ENCODE data around the gene GLYATL1.

GLYATL1 gene

GRCh38 chr11:58928691-58929090 lies 10.6 kb upstream of the GLYATL1 start:
- Histone ChIP-seq H3K27ac (no peak overlapping the region), H3K9ac (ENCODE audit: insufficient read length) (no peak overlapping the region), H3K9me3 (ENCODE audit: low read depth, low read length) (no peaks in the 10 kb centered on the region), H3K4me3 (no peak overlapping the region), H3K36me3 (ENCODE audit: insufficient read depth, low read length) (no peaks in the 10 kb centered on the region)
- TF ChIP-seq POLR2AphosphoS5 (IDR thresholded peaks at IDR 0.05; ENCODE audit: borderline replicate concordance, low read depth, low read length) (no peak), EZH2 (IDR thresholded peaks at IDR 0.05) (no peak), FOXP2 (optimal IDR thresholded peaks at IDR 0.05; ENCODE audit: control extremely low read depth, extremely low read length, insufficient read depth) (no peak)
- DNase-seq (ENCODE audit: low read depth, low spot score), result no peak

- no peak overlapping the region for H3K27ac ChIP-seq
- no peak overlapping the region for H3K4me3 ChIP-seq
- H3K9ac ChIP-seq (ENCODE audit: insufficient read length), result no peak overlapping the region
- no peak for TF ChIP-seq FOXP2 (optimal IDR thresholded peaks at IDR 0.05; ENCODE audit: control extremely low read depth, extremely low read length, insufficient read depth)
- no peak for TF ChIP-seq EZH2 (IDR thresholded peaks at IDR 0.05)
- TF ChIP-seq POLR2AphosphoS5 (IDR thresholded peaks at IDR 0.05; ENCODE audit: borderline replicate concordance, low read depth, low read length), result no peak
- no peaks in the 10 kb centered on the region for H3K36me3 ChIP-seq (ENCODE audit: insufficient read depth, low read length)
- H3K9me3 ChIP-seq (ENCODE audit: low read depth, low read length), result no peaks in the 10 kb centered on the region
- DNase-seq (ENCODE audit: low read depth, low spot score), result no peak
Measured at GRCh38 chr11:58930926-58931325, 8.4 kb upstream of the GLYATL1 start.

- Histone ChIP-seq H3K9me3 (ENCODE audit: low read depth, low read length) (no peaks in the 10 kb centered on the region), H3K9ac (ENCODE audit: insufficient read length) (no peak overlapping the region), H3K27ac (no peak overlapping the region), H3K36me3 (ENCODE audit: insufficient read depth, low read length) (no peaks in the 10 kb centered on the region), H3K4me3 (no peak overlapping the region)
- no peak for DNase-seq (ENCODE audit: low read depth, low spot score)
- TF ChIP-seq EZH2 (IDR thresholded peaks at IDR 0.05), result no peak
Measured at GRCh38 chr11:58933661-58934060, 5.6 kb upstream of the GLYATL1 start.

- Histone ChIP-seq H3K27ac (no peak overlapping the region), H3K36me3 (ENCODE audit: insufficient read depth, low read length) (no peaks in the 10 kb centered on the region), H3K9me3 (ENCODE audit: low read depth, low read length) (no peaks in the 10 kb centered on the region), H3K4me3 (no peak overlapping the region), H3K9ac (ENCODE audit: insufficient read length) (no peak overlapping the region)
- no peak for DNase-seq (ENCODE audit: low read depth, low spot score)
- TF ChIP-seq FOXP2 (optimal IDR thresholded peaks at IDR 0.05; ENCODE audit: control extremely low read depth, extremely low read length, insufficient read depth) (no peak), POLR2AphosphoS5 (IDR thresholded peaks at IDR 0.05; ENCODE audit: borderline replicate concordance, low read depth, low read length) (no peak)
Measured at GRCh38 chr11:58934945-58935513, 4.3 kb upstream of the GLYATL1 start.

- DNase-seq (ENCODE audit: low read depth, low spot score), result no peak
- H3K9me3 ChIP-seq (ENCODE audit: low read depth, low read length), result no peaks in the 10 kb centered on the region
- H3K27ac ChIP-seq, result no peak overlapping the region
- no peak for TF ChIP-seq EZH2 (IDR thresholded peaks at IDR 0.05)
- no peak for TF ChIP-seq FOXP2 (optimal IDR thresholded peaks at IDR 0.05; ENCODE audit: control extremely low read depth, extremely low read length, insufficient read depth)
- TF ChIP-seq POLR2AphosphoS5 (IDR thresholded peaks at IDR 0.05; ENCODE audit: borderline replicate concordance, low read depth, low read length), result no peak
- H3K36me3 ChIP-seq (ENCODE audit: insufficient read depth, low read length), result no peaks in the 10 kb centered on the region
- no peak overlapping the region for H3K4me3 ChIP-seq
- no peak overlapping the region for H3K9ac ChIP-seq (ENCODE audit: insufficient read length)
Measured at GRCh38 chr11:58938398-58938797, 890 bp upstream of the GLYATL1 start.

- DNase-seq (ENCODE audit: low read depth, low spot score), result no peak
- H3K4me3 ChIP-seq, result no peak overlapping the region
- H3K36me3 ChIP-seq (ENCODE audit: insufficient read depth, low read length), result no peaks in the 10 kb centered on the region
- H3K27ac ChIP-seq, result no peak overlapping the region
- no peak for TF ChIP-seq POLR2AphosphoS5 (IDR thresholded peaks at IDR 0.05; ENCODE audit: borderline replicate concordance, low read depth, low read length)
- TF ChIP-seq EZH2 (IDR thresholded peaks at IDR 0.05), result no peak
- no peak for TF ChIP-seq FOXP2 (optimal IDR thresholded peaks at IDR 0.05; ENCODE audit: control extremely low read depth, extremely low read length, insufficient read depth)
- no peak overlapping the region for H3K9ac ChIP-seq (ENCODE audit: insufficient read length)
- H3K9me3 ChIP-seq (ENCODE audit: low read depth, low read length), result no peaks in the 10 kb centered on the region
Measured at GRCh38 chr11:58940028-58940427, 740 bp downstream of the GLYATL1 start.

- TF ChIP-seq POLR2AphosphoS5 (IDR thresholded peaks at IDR 0.05; ENCODE audit: borderline replicate concordance, low read depth, low read length) (no peak), EZH2 (IDR thresholded peaks at IDR 0.05) (no peak), FOXP2 (optimal IDR thresholded peaks at IDR 0.05; ENCODE audit: control extremely low read depth, extremely low read length, insufficient read depth) (no peak)
- Histone ChIP-seq H3K36me3 (ENCODE audit: insufficient read depth, low read length) (no peaks in the 10 kb centered on the region), H3K27ac (no peak overlapping the region), H3K9me3 (ENCODE audit: low read depth, low read length) (no peaks in the 10 kb centered on the region), H3K4me3 (no peak overlapping the region), H3K9ac (ENCODE audit: insufficient read length) (no peak overlapping the region)
- DNase-seq (ENCODE audit: low read depth, low spot score), result no peak
Measured at GRCh38 chr11:58941838-58942237, 2.5 kb downstream of the GLYATL1 start.

GRCh38 chr11:58945663-58946062 lies 6.4 kb downstream of the GLYATL1 start:
- H3K9ac ChIP-seq (ENCODE audit: insufficient read length), result no peak overlapping the region
- H3K9me3 ChIP-seq (ENCODE audit: low read depth, low read length), result no peaks in the 10 kb centered on the region
- H3K36me3 ChIP-seq (ENCODE audit: insufficient read depth, low read length), result no peaks in the 10 kb centered on the region
- DNase-seq (ENCODE audit: low read depth, low spot score), result no peak
- H3K27ac ChIP-seq, result no peak overlapping the region
- TF ChIP-seq EZH2 (IDR thresholded peaks at IDR 0.05) (no peak), POLR2AphosphoS5 (IDR thresholded peaks at IDR 0.05; ENCODE audit: borderline replicate concordance, low read depth, low read length) (no peak), FOXP2 (optimal IDR thresholded peaks at IDR 0.05; ENCODE audit: control extremely low read depth, extremely low read length, insufficient read depth) (no peak)
- no peak overlapping the region for H3K4me3 ChIP-seq

GRCh38 chr11:58949184-58949583 lies 9.9 kb downstream of the GLYATL1 start:
- H3K9ac ChIP-seq (ENCODE audit: insufficient read length), result no peak overlapping the region
- TF ChIP-seq EZH2 (IDR thresholded peaks at IDR 0.05) (no peak), POLR2AphosphoS5 (IDR thresholded peaks at IDR 0.05; ENCODE audit: borderline replicate concordance, low read depth, low read length) (no peak), FOXP2 (optimal IDR thresholded peaks at IDR 0.05; ENCODE audit: control extremely low read depth, extremely low read length, insufficient read depth) (no peak)
- no peaks in the 10 kb centered on the region for H3K36me3 ChIP-seq (ENCODE audit: insufficient read depth, low read length)
- DNase-seq (ENCODE audit: low read depth, low spot score), result no peak
- no peak overlapping the region for H3K27ac ChIP-seq
- H3K9me3 ChIP-seq (ENCODE audit: low read depth, low read length), result no peaks in the 10 kb centered on the region
- H3K4me3 ChIP-seq, result no peak overlapping the region
